Sigmoid colon (tissue), 7 donors: Measurements from ENCODE around the gene ZNF385C. TPM values are rescaled to one million over a fixed set of nuclear protein-coding genes. Genes with fewer than 3 reads are reported as not detected.

Experiments used
- DNase-seq: peaks from one replicate; pipeline ENCODE4 v3.0.0-alpha.2; 2019
- H3K27ac ChIP-seq, 4 donors: fragments of 200-600 bp; sonication (generic); one replicate each; pipeline ENCODE4 v1.5.1; 2016 to 2019; ENCODE audit warnings: mild to moderate bottlenecking in 1 of 4
- H3K27me3 ChIP-seq, 3 donors: fragments of 200-600 bp; sonication (generic); one replicate each; pipeline ENCODE4 v1.5.1; 2019; ENCODE audit warnings: mild to moderate bottlenecking in 1 of 3
- H3K36me3 ChIP-seq, 4 donors: fragments of 200-600 bp; sonication (generic); one replicate each; pipeline ENCODE4 v1.5.1; 2016 to 2019
- H3K4me1 ChIP-seq, 4 donors: fragments of 200-600 bp; sonication (generic); one replicate each; pipeline ENCODE4 v1.5.1; 2017 to 2019
- H3K4me3 ChIP-seq, 4 donors: fragments of 200-600 bp; sonication (generic); one replicate each; pipeline ENCODE4 v1.5.1; 2017 to 2019; ENCODE audit warnings: mild to moderate bottlenecking in 2 of 4, moderate library complexity in 1 of 4
- H3K9me3 ChIP-seq, 4 donors: fragments of 200-600 bp in 3 of 4; sonication (generic) in 3 of 4; one replicate each; pipeline versions ENCODE4 v1.5.1 to v1.6.1; 2013 to 2019
- EP300 ChIP-seq, 4 donors: sonication (generic); formaldehyde crosslinking; IDR thresholded peaks; one replicate each; pipeline ENCODE4 v1.6.1; 2017; ENCODE audit warnings: antibody characterized with exemption in 4 of 4
- POLR2A ChIP-seq, 2 donors: fragments of 450-650 bp; IDR thresholded peaks; one replicate each; pipeline ENCODE4 v1.6.1; 2016; ENCODE audit warnings: antibody characterized with exemption in 2 of 2, mild to moderate bottlenecking in 2 of 2, moderate library complexity in 2 of 2
- POLR2AphosphoS5 ChIP-seq, 4 donors: sonication (generic); formaldehyde crosslinking; IDR thresholded peaks; one replicate each; pipeline ENCODE4 v1.6.1; 2017; ENCODE audit warnings: antibody characterized with exemption in 4 of 4
- WGBS, 2 donors: extraction: QIAGEN DNeasy Blood & Tissue Kit; methylation state at CpG; one replicate each; pipeline ENCODE4 v1.1.7; 2013; 5-methylcytosine and 5-hydroxymethylcytosine counted together
- intact Hi-C: fragments of 100-400 bp; cut with DNase I; formaldehyde crosslinking; loops from one replicate; pipeline ENCODE4 v1.15.1; 2023
- polyA plus RNA-seq, 3 donors: library from polyadenylated mRNA; stranded (reverse); fragments of 200-250 nt; gene quantifications; one replicate each; pipeline ENCODE4 v1.2.3, GENCODE V29; 2013
- total RNA-seq, 4 donors: library from RNA; depleted of rRNA; stranded (reverse); fragments of >200 nt; gene quantifications; one replicate each; pipeline ENCODE4 v1.1.0, GENCODE V29; 2016
- TF ChIP-seq, protein P1 (sequence below), 4 experiments: fragments of 450-650 bp in 3 of 4; fragments of 200-600 bp in 1 of 4; IDR thresholded peaks; one replicate each; pipeline ENCODE4 v1.5.1; 2016 to 2019; ENCODE audit warnings: antibody characterized with exemption in 4 of 4, mild to moderate bottlenecking in 3 of 4, moderate library complexity in 2 of 4
- donor health status: healthy with polysubstance abuse.
- donor health status: Bipolar disorder and iron deficiency.
- donor health status: healthy.

Gene ZNF385C
- total and polyA plus RNA-seq, 7 donors: 0.33 to 0.60 (median 0.42) TPM; not detected in 4

DNA sequence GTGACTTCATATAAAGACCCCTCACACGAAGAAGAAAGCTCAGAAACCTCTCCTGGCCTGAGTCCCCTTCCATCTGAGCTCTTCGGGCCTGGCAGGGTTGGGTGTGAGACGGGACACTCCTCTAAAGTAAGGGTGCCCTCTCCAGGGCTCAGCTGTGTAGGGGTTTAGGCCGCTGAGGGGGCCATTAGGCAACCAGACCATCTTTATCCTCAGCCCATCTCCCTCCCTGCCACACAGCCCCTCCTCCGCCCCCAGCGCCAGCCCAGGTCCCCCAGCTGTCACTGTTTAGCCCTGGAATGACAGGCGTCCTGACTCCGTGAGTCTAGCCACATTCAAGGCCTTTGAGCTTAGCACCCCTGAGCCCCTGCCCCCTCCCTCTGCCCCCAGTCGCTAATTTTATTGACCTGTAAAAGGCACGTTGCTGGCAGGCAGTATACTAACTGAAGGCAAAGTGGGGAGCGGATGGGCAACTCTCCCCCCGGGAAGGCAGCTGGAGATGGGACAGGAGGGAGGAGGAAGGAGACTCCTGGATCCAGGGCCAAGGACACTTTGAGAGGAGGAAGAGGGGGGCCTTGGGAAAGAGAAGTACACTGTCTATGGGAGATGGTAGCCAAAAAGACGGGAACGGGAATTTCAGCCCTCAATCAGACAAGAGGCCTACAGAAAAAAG lies 592 bp upstream of the ZNF385C start:
- H3K4me3 ChIP-seq: no peak overlapping the region
- intact Hi-C loops: no loop called here
- H3K9me3 ChIP-seq: no peaks in the 10 kb centered on the region
- H3K27ac ChIP-seq: no peak overlapping the region
- DNase-seq: no peak
- H3K4me1 ChIP-seq: peaks cover 0 to 12% (median 10%) of the 10 kb centered on the region in 4 donors
- peaks cover 12 to 42% (median 28%) of the 10 kb centered on the region in 3 donors for H3K27me3 ChIP-seq
- H3K36me3 ChIP-seq: peaks cover 0 to 6% (median 0%) of the 10 kb centered on the region in 4 donors
- 62 to 72% methylated on average over 14 of the region's 14 CpGs for WGBS, 2 donors
- TF ChIP-seq EP300 (IDR thresholded peaks at IDR 0.05): no peak
- TF ChIP-seq POLR2A (IDR thresholded peaks at IDR 0.05): no peak
- TF ChIP-seq POLR2AphosphoS5 (IDR thresholded peaks at IDR 0.05): no peak
- TF ChIP-seq, protein P1, sequence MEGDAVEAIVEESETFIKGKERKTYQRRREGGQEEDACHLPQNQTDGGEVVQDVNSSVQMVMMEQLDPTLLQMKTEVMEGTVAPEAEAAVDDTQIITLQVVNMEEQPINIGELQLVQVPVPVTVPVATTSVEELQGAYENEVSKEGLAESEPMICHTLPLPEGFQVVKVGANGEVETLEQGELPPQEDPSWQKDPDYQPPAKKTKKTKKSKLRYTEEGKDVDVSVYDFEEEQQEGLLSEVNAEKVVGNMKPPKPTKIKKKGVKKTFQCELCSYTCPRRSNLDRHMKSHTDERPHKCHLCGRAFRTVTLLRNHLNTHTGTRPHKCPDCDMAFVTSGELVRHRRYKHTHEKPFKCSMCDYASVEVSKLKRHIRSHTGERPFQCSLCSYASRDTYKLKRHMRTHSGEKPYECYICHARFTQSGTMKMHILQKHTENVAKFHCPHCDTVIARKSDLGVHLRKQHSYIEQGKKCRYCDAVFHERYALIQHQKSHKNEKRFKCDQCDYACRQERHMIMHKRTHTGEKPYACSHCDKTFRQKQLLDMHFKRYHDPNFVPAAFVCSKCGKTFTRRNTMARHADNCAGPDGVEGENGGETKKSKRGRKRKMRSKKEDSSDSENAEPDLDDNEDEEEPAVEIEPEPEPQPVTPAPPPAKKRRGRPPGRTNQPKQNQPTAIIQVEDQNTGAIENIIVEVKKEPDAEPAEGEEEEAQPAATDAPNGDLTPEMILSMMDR (IDR thresholded peaks at IDR 0.05): no peak

DNA sequence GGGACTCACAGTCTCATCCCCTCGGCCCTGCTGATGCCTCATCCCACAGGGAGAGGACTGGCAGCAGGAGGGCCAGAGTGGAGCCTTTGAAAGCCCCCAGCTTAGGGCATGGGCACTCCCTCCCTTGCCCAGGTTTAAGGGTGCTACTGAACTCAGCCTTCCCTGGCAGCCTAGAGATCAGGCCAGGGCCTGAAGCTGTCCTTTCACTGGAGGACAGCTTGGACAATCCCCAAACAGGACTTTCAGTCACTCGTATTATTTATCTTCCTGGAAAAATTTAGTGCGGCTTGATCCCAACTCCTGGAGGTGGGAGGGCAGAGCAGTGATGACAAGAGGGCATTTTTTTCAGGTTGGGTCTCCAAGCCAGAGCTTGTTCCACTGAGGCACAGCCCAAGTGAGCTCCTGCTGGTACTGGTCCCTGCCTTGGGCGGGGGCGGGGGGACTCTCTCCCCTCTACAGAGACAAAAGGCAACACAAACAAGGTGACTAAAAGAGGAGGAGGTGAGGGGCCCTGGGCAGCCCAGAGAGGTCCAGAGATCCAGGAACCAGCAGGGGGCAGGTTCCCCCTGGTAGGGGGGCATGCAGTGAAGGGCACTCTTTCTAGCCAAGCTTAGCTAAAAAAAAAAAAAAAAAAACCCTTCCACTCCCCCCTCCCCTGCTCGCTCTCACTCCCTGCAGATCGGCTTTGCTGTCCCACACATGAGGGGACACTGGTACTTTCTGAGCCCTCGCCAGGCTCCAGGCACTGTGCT lies 1.7 kb downstream of the ZNF385C start:
- H3K4me1 ChIP-seq: peaks cover 0 to 9% (median 8%) of the 10 kb centered on the region in 4 donors
- TF ChIP-seq POLR2AphosphoS5 (IDR thresholded peaks at IDR 0.05) (no peak), EP300 (IDR thresholded peaks at IDR 0.05) (no peak), POLR2A (IDR thresholded peaks at IDR 0.05) (no peak)
- TF ChIP-seq, protein P1 (IDR thresholded peaks at IDR 0.05): no peak
- H3K27me3 ChIP-seq: peaks cover 12 to 42% (median 28%) of the 10 kb centered on the region in 3 donors
- intact Hi-C loops: no loop called here
- no peaks in the 10 kb centered on the region for H3K36me3 ChIP-seq
- DNase-seq: no peak
- WGBS, 2 donors: 65 to 79% methylated on average over 8 of the region's 8 CpGs
- H3K4me3 ChIP-seq: no peak overlapping the region
- H3K27ac ChIP-seq: no peak overlapping the region
- no peaks in the 10 kb centered on the region for H3K9me3 ChIP-seq

DNA sequence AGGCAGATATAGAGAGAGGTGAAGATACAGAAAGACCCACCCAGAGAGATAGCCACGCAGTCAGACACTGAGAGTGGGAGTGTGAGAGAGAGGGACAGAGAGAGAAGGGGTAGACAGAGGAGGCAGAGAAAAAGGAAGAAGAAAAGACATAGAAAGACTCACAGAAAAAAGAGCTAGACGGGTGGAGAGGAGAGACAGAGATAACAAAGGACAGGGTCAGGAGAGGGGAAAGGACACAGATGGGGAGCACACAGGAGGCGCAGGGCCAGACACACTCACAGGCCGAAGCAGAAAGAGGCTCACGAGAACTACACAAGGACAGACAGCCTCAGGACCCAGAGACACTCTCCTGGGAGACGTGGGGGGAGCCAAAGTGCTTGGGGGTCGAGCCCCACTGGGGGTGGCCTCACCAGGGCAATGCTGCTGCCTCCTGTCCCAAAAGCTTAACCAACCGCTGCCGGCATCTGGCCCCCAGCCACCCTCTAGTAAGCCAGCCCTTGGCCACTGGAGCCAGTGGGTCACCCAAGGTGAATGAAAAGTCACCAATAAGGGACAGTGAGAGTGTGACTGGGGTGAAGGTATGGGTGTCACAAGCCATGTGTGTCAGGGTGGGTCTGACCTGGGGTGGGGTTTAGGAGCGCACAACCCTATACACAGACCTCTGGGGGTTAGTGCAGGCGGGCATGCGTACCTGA lies 3.8 kb downstream of the ZNF385C start:
- Histone ChIP-seq H3K27ac (no peak overlapping the region), H3K27me3 (peaks cover 12 to 42% (median 28%) of the 10 kb centered on the region in 3 donors), H3K4me1 (peaks cover 0 to 9% (median 7%) of the 10 kb centered on the region in 4 donors), H3K4me3 (no peak overlapping the region), H3K9me3 (no peaks in the 10 kb centered on the region), H3K36me3 (no peaks in the 10 kb centered on the region)
- 89 to 90% methylated on average over 12 of the region's 12 CpGs for WGBS, 2 donors
- intact Hi-C loops: no loop called here
- TF ChIP-seq, protein P1 (IDR thresholded peaks at IDR 0.05): no peak
- no peak for TF ChIP-seq POLR2A (IDR thresholded peaks at IDR 0.05)
- no peak for TF ChIP-seq EP300 (IDR thresholded peaks at IDR 0.05)
- TF ChIP-seq POLR2AphosphoS5 (IDR thresholded peaks at IDR 0.05): no peak
- no peak for DNase-seq

DNA sequence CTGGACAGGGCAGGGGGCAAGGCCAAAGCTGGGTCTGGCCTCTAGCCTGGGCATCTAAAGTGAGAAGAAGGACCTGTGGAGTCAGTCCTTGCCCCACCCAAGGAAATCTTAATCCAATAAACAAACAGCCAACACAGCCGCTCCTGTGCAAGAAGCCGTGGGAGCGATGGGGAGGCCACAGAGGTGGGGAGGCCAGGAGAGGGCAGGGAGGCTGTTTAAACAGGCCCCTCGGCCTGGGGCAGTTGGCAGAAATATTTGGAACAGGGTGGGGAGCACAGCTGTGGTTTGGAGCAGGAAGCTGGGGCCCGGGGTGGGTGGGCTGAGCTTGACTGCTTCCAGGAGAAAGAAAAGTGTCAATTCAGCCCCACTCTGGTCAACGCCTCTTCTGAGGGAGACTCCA lies 5.3 kb downstream of the ZNF385C start:
- 37 to 57% methylated on average over 6 of the region's 6 CpGs for WGBS, 2 donors
- TF ChIP-seq, protein P1 (IDR thresholded peaks at IDR 0.05): no peak
- no peak for TF ChIP-seq EP300 (IDR thresholded peaks at IDR 0.05)
- TF ChIP-seq POLR2AphosphoS5 (IDR thresholded peaks at IDR 0.05): no peak
- TF ChIP-seq POLR2A (IDR thresholded peaks at IDR 0.05): no peak
- intact Hi-C loops: no loop called here
- no peaks in the 10 kb centered on the region for H3K9me3 ChIP-seq
- H3K36me3 ChIP-seq: no peaks in the 10 kb centered on the region
- no peak overlapping the region for H3K4me3 ChIP-seq
- DNase-seq: no peak
- peaks cover 12 to 46% (median 21%) of the 10 kb centered on the region in 3 donors for H3K27me3 ChIP-seq
- H3K27ac ChIP-seq: no peak overlapping the region
- peaks cover 0 to 2% (median under 1%) of the 10 kb centered on the region in 4 donors for H3K4me1 ChIP-seq
